GM18861 (cell line): Measurements from ENCODE around the gene RPS10.
"Not testable (repeated sequence)": the region's sequence is repeated elsewhere in the genome, so short reads cannot be mapped to it uniquely, and the experiment has no call there.

Experiments
- ATAC-seq: cut with Tn5 transposase; IDR thresholded peaks from one replicate; pipeline ENCODE4 v1.9.1; 2021; ENCODE audit not compliant: unreplicated experiment

Gene RPS10

GRCh38 chr6:34451192-34451591 is 25.3 kb upstream of the RPS10 start:
- no peak for ATAC-seq

DNA sequence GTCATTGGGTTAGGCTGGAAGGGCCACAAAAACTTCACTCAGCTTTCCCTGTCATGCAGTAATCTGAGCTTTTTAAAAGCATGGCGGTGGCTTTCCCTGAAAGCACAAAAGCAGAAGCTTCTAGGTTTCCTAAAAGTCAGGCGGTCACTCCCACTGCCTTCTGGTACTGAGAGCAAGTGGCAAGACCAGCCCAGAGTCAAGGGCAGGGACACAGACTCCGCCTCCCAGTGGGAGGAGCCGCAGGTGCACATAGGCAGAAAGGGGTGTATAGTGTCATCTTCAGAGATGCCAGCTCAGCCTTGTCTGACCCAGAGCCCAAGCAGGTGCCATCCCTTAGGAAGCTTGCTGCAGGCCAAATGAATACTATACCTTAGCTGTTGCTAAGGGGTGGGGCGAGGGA is 22.0 kb upstream of the RPS10 start:
- no peak for ATAC-seq

- no peak for ATAC-seq
These were observed 21.5 kb upstream of the RPS10 start for GRCh38 chr6:34447386-34447785.

DNA sequence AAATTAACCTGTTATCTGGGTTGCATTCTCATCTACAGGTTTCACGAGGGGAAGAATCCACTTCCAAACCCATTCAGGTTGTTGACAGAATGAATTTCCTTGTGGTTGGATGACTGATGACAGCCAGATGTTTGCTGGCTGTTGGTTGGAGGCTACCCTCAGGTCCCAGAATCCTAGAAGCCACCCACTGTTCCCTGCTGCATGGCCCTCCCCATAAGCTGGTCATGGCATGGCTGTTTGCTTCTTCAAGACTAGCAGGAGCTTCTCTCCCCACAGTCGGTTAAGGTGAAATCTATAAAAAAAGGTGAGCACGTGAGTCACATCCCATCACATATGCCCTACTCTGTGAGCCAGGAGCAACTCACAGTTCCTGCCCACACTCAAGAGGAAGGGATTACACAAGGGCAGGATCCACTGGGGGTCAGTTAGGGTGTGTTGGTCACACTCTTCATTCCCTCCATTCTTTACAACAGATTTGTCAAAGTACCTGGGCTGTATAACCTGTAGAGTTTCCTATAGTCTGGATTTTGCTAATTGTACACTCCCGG is 19.5 kb upstream of the RPS10 start:
- ATAC-seq: no peak

DNA sequence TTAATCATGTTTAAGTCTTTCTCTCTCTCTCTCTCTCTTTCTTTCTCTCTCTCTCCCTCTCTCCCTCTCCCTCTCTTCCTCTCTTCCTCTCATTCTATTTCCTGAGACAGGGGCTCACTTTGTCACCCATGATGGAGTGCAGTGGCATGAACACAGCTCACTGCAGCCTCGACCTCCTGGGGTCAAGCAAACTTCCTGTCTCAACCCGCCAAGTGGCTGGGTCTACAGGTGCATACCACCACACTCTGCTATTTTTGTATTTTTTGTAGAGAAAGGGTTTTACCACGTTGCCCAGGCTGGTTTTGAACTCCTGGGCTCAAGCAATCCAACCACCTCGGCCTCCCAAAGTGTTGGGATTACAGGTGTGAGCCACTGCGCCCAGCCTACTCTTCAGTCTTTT is 15.7 kb upstream of the RPS10 start:
- no peak for ATAC-seq

GRCh38 chr6:34439442-34439841 is 13.6 kb upstream of the RPS10 start:
- no peak for ATAC-seq

- no peak for ATAC-seq
These were observed 12.8 kb upstream of the RPS10 start for GRCh38 chr6:34438705-34439104.

GRCh38 chr6:34437644-34437970 is 11.7 kb upstream of the RPS10 start:
- no peak for ATAC-seq

- no peak for ATAC-seq
These were observed 11.2 kb upstream of the RPS10 start for GRCh38 chr6:34436803-34437643.

GRCh38 chr6:34435916-34436315 is 10.0 kb upstream of the RPS10 start:
- no peak for ATAC-seq

DNA sequence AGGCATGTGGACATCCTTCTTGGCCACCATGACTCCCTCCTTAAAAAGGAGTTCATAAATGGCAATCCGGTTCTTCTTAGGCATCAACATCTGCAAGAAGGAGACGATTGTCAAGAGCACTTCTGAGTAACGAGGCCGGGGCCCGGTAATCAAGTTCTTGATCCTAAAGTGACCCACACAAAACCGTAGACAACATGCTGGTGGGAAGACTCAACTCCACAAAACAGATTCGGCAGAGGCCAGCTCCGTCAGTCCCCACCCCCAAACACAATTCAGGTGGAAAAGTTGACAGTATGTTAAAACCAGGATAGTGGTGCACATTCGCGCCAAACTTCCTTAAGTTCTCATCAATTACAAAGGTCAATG is 754 bp downstream of the RPS10 start:
- no peak for ATAC-seq

DNA sequence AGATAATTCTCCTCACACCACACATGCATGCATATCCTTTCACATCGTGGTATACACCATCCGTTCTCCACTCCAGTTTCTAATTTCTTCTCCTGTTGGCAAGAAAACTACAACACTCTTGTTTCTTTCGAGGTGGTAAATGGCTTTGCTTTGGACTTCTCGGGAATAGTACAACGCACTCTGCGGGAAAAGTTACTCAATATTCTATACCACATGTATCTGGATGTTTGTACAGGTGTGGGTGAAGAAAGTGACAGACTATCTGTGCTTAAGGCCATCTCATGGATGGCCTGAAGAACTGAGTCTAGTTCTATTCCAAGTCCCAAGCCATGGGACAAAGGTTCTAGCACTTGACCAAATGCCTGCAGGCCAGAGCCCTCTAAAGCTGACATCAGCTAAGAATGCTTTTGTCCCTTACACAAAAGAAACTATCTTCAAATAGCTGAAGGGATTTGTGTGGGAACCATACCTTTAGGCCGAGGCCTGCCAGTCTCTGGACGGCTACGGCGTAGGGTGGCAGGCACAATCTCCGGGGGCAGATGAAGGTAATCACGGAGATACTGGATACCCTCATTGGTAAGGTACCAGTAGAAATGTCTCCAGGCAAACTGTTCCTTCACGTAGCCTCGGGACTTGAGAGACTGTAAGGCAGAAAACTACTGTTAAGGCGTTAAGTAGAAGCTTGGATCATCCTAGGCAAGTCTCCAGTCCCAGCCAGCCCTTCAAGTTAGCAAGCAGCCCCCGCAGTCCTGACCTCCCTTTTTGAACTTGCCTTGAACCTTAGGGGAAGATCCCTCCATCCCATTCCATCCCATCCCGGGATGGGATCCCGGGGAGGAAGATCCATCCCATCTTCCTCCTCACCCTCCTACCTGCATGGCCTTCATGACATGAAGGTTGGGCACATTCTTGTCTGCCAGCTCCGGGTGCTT is 1.4 kb downstream of the RPS10 start:
- no peak for ATAC-seq

DNA sequence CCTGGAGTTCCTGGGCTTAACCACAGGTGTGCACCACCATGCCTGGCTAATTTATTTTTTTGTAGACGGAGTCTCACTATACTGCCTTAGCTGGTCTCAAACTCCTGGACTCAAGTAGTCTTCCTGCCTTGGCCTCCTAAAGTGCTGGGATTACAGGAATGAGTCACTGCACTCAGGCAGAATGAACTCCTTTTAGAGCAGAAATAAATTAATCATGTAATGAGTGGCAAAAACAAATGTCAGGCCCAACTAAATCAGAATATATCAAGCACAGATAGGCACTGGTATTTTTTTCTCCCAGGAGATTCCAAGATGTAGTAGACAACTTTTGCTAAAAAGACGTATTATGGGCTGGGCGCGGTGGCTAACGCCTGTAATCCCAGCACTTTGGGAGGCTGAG is 2.6 kb downstream of the RPS10 start:
- no peak for ATAC-seq

DNA sequence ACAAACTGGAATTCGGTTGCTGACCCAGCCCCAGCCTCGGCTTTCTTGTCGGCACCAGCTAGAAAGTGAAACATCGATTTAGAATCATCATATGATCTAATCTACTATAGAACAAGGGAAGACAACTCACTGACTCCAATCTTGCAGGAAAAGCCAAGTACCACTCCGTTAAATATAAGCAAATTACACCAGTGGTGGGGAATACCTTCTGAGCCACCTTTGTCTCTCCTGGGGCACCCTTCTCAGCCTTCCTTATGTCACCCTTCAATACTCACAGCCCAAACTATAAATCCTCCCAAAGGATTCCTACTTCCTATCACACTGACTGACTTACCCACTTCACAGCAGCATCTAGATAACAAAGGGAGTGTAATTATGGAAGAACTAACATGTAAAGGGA is 7.5 kb downstream of the RPS10 start:
- ATAC-seq: no peak

GRCh38 chr6:34416877-34417371 is 8.9 kb downstream of the RPS10 start:
- no peak for ATAC-seq

- ATAC-seq: no peak
These were observed 10.6 kb downstream of the RPS10 start for GRCh38 chr6:34414999-34415858.

- no peak for ATAC-seq
These were observed 13.1 kb downstream of the RPS10 start for GRCh38 chr6:34412643-34413214.

DNA sequence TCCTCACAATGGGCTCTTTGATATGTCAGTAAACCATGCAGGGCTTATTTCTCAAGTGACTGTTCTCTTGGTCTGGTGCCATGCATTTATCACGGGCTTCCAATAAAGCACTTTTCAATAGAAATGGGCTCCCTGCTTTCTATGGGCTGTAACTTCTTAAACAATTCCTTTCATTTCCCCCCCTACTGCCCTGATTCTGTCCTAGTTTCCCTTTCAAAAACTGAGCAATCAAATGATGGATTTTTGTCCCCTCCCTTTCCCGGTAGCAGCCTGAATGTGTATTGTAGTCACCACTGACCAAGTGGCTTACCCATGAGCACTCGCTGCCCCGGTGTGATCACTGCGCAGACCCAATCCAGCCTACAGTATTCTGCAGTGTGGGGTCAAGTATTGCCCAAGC is 13.9 kb downstream of the RPS10 start:
- ATAC-seq: no peak

- ATAC-seq: not testable (repeated sequence)
These were observed 18.0 kb downstream of the RPS10 start for GRCh38 chr6:34407915-34408314.

DNA sequence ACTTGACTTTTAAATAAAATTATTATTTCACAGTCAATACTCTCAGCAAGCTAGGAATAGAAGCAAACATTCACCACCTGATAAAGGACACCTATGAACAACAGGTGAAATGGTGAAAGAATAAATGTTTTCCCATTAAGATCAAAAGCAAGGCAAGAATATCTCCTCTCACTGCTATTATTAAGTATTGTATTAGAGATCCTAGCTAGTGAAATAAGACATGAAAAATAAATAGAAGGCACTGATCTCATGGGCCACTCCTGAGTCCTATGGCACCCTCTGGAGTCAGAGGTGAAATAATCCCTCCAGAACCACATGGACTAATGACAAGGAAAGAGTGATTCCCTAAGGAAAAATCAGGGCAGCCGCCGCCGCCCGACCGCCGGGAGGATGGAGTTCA is 29.4 kb downstream of the RPS10 start:
- ATAC-seq: no peak

DNA sequence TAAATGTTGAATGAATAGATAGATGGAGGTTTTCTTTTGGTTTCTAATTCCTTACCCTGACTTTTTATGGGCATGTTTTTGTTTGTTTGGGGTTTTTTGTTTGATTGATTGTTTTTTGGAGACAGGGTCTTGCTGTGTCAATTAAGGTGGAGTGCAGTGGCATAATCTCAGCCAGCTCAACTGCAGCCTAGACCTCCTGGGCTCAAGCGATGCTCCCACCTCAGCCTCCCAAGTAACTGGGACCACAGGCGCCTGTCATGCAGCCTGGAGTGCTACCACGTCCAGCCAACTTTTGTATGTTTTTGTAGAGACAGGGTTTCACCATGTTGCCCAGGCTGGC is 31.9 kb downstream of the RPS10 start:
- ATAC-seq: no peak
